Gastrocnemius medialis (tissue), 4 donors: ENCODE data around the gene FGFBP3.

Experiments
- CTCF ChIP-seq, 5 experiments: fragments of 450-650 bp in 3 of 5; fragments of 200-600 bp in 2 of 5; sonication (generic) in 2 of 5; IDR thresholded peaks in 4 of 5; conservative IDR thresholded peaks in 1 of 5; 1 replicate in 4 of 5; 2 replicates in 1 of 5; pipeline ENCODE4 v1.5.1; 2016 to 2019; ENCODE audit warnings: antibody characterized with exemption in 5 of 5, mild to moderate bottlenecking in 3 of 5, moderate library complexity in 3 of 5
- POLR2A ChIP-seq, 2 donors: fragments of 450-650 bp; IDR thresholded peaks; one replicate each; pipeline ENCODE4 v1.6.1; 2017; ENCODE audit warnings: antibody characterized with exemption in 2 of 2, mild to moderate bottlenecking in 2 of 2, moderate library complexity in 2 of 2

GRCh38 chr10:91931526-91932190, 22.4 kb upstream of the FGFBP3 start:
- TF ChIP-seq POLR2A (IDR thresholded peaks at IDR 0.05) (no peak), CTCF (IDR thresholded peaks at IDR 0.05 in 4 of 5, conservative IDR thresholded peaks at IDR 0.05 in 1 of 5) (no peak)
